ENCODE measurements around the gene AKAP13. TPM values are rescaled to one million over a fixed set of nuclear protein-coding genes. Genes with fewer than 3 reads are reported as not detected.

Gene AKAP13
- total and polyA plus RNA-seq, 2 of the 8 experiments (the other 6 are each of a cell fraction or from before 2014, with no cell fraction given): 14.0 to 46.2 TPM

DNA sequence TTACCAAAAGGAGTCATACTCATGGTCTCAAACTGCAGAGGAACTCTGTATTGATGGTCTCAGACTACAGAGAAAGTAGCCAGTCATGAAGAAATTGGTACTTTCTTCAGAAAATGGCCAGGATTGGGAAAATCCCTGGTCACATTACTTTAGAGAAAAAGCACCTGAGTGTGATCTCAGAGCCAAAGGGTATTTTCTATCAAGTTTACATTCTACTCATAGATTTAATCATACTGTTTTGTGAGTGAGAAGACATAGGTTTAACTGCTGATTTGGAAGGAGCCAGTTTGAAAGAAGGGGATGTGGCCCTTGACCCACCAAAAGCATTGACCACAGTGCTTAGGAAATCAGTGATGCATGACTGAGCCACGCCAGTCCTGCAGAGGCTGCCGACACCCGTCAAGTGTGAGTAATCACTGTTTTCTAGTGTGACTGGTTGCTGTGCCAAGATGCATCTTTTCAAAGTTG, 203.6 kb downstream of the AKAP13 start:
- Histone ChIP-seq H3K27me3 (replicated peaks in 1 of 4; ENCODE audit: control insufficient read depth in 3 of 4, extremely low read depth in 1 of 4, insufficient read depth in 3 of 4, low read length in 3 of 4) (peaks cover 0 to 1% (median 0%) of the 10 kb centered on the region in 4 experiments; a peak in 1 of 7 replicates), H3K9ac (replicated peaks in 1 of 4; ENCODE audit: extremely low read depth in 1 of 4, low read depth in 3 of 4, low read length in 3 of 4) (no peak overlapping the region), H4K5ac (ENCODE audit: insufficient read length, low read depth, low read length) (no peak overlapping the region), H2BK12ac (ENCODE audit: low read depth, low read length) (no peak overlapping the region), H2BK15ac (ENCODE audit: low read length) (no peak overlapping the region), H3K18ac (ENCODE audit: extremely low read depth, low read length) (no peak overlapping the region), H3K79me2 (ENCODE audit: control insufficient read depth in 1 of 2, insufficient read depth in 2 of 2, low read length in 2 of 2) (peaks cover 0 to 14% of the 10 kb centered on the region in 2 experiments; a peak in 2 of 4 replicates), H3K27ac (ENCODE audit: low read depth, low read length) (no peak overlapping the region), H2AK5ac (ENCODE audit: low read depth, low read length) (no peak overlapping the region), H2BK120ac (replicated peaks; ENCODE audit: low read depth, low read length) (no peak overlapping the region), H3K23ac (ENCODE audit: insufficient read length) (no peak overlapping the region), H2BK5ac (ENCODE audit: low read depth, low read length) (no peak overlapping the region), H3K4me1 (replicated peaks in 1 of 4; ENCODE audit: control insufficient read depth in 3 of 4, insufficient read depth in 4 of 4, low read length in 3 of 4) (peaks cover 0 to 4% (median 0%) of the 10 kb centered on the region in 4 experiments; a peak in 1 of 7 replicates), H3K4me2 (ENCODE audit: insufficient read depth in 1 of 2, low read depth in 2 of 2, low read length in 2 of 2) (no peak overlapping the region), H2AFZ (ENCODE audit: low read length) (no peak overlapping the region), H4K91ac (replicated peaks; ENCODE audit: insufficient read length, low read length) (no peak overlapping the region), H3K79me1 (ENCODE audit: low read depth, low read length) (no peaks in the 10 kb centered on the region), H3K9me3 (ENCODE audit: insufficient read depth in 2 of 2, low read depth in 1 of 2, low read length in 1 of 2) (no peaks in the 10 kb centered on the region), H3K14ac (ENCODE audit: insufficient read length) (no peak overlapping the region), H2BK20ac (ENCODE audit: low read length) (no peak overlapping the region), H4K8ac (ENCODE audit: extremely low read depth, insufficient read depth, low read length) (no peak overlapping the region), H3K4me3 (ENCODE audit: extremely low read depth in 1 of 4, insufficient read depth in 2 of 4, low read depth in 3 of 4, low read length in 4 of 4) (no peak overlapping the region), H3K36me3 (ENCODE audit: control insufficient read depth in 2 of 4, insufficient read depth in 4 of 4, low read length in 3 of 4) (peaks cover 0 to 23% (median 15%) of the 10 kb centered on the region in 4 experiments; a peak in 6 of 8 replicates), H3K4ac (replicated peaks; ENCODE audit: insufficient read length, low read depth, low read length) (no peak overlapping the region), H3K56ac (replicated peaks; ENCODE audit: insufficient read length, low read depth, low read length) (no peak overlapping the region), H3K23me2 (ENCODE audit: low read depth, low read length) (no peaks in the 10 kb centered on the region), H4K20me1 (replicated peaks in 1 of 2; ENCODE audit: control insufficient read depth in 1 of 2, insufficient read depth in 2 of 2, low read length in 2 of 2) (no peaks in the 10 kb centered on the region)
- no peak for DNase-seq (ENCODE audit: low read depth in 1 of 2, low spot score in 2 of 2)
- no peak for FAIRE-seq
- 90% methylated on average over 3 of the region's 3 CpGs; no CpG with 5 or more reads in 1 of the 2 experiments for WGBS, 2 experiments (ENCODE audit: extremely low coverage in 1 of 2, insufficient coverage in 1 of 2, insufficient read length in 1 of 2, insufficient replicate concordance in 2 of 2, low coverage in 1 of 2, low lambda C conversion rate in 2 of 2, missing lambda C conversion rate in 1 of 2)
- CTCF ChIA-PET (ENCODE audit: partially characterized antibody): no interaction called here
- TF ChIP-seq SRF (IDR thresholded peaks at IDR 0.05; ENCODE audit: low read depth, low read length) (no peak), NRF1 (IDR thresholded peaks at IDR 0.05; ENCODE audit: low read depth, low read length) (no peak), CEBPB (IDR thresholded peaks at IDR 0.05; ENCODE audit: low read depth, low read length) (no peak), RBBP5 (IDR thresholded peaks at IDR 0.05; ENCODE audit: borderline replicate concordance, low read depth, low read length) (no peak), POLR2A (IDR thresholded peaks at IDR 0.05; ENCODE audit: control extremely low read depth in 1 of 2, low read depth in 2 of 2, low read length in 2 of 2) (no peak), EP300 (IDR thresholded peaks at IDR 0.05; ENCODE audit: borderline replicate concordance in 1 of 2, low read depth in 2 of 2, low read length in 2 of 2) (no peak), SUZ12 (IDR thresholded peaks at IDR 0.05; ENCODE audit: low read length) (no peak)
- TF ChIP-seq, protein P1, sequence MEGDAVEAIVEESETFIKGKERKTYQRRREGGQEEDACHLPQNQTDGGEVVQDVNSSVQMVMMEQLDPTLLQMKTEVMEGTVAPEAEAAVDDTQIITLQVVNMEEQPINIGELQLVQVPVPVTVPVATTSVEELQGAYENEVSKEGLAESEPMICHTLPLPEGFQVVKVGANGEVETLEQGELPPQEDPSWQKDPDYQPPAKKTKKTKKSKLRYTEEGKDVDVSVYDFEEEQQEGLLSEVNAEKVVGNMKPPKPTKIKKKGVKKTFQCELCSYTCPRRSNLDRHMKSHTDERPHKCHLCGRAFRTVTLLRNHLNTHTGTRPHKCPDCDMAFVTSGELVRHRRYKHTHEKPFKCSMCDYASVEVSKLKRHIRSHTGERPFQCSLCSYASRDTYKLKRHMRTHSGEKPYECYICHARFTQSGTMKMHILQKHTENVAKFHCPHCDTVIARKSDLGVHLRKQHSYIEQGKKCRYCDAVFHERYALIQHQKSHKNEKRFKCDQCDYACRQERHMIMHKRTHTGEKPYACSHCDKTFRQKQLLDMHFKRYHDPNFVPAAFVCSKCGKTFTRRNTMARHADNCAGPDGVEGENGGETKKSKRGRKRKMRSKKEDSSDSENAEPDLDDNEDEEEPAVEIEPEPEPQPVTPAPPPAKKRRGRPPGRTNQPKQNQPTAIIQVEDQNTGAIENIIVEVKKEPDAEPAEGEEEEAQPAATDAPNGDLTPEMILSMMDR (IDR thresholded peaks at IDR 0.05; ENCODE audit: control extremely low read depth in 1 of 3, insufficient read depth in 1 of 3, low read depth in 1 of 3, low read length in 3 of 3): no peak
- POLR2A ChIA-PET (ENCODE audit: partially characterized antibody): no interaction called here

Data from H1 (cell line).